Stimulated activated CD4-positive, alpha-beta T cell treated with anti-CD3 and anti-CD28 coated beads, Interleukin-4, amount 100 ng/mL, for 24 hours (primary cell): ENCODE data around the gene PSMD3.
"Not testable (repeated sequence)": the region's sequence is repeated elsewhere in the genome, so short reads cannot be mapped to it uniquely, and the experiment has no call there.

Experiments
- DNase-seq: peaks from one replicate; pipeline ENCODE4 v3.0.0-alpha.2; 2020

The PSMD3 gene

GRCh38 chr17:40000161-40000560 is 19.6 kb downstream of the PSMD3 start:
- no peak for DNase-seq

DNA sequence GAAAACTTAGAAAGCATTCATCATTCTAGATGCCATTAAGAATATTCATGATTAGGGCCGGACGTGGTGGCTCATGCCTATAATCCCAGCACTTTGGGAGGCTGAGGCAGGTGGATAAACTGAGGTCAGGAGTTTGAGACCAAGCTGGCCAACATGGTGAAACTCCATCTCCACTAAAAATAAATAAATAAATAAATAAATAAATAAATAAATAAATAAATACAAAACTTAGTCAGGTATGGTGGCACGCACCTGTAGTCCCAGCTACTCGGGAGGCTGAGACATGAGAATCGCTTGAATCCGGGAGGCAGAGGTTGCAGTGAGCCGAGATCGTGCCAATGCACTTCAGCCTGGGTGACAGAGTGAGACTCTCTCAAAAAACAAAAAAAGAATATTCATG is 20.7 kb downstream of the PSMD3 start:
- not testable (repeated sequence) for DNase-seq

DNA sequence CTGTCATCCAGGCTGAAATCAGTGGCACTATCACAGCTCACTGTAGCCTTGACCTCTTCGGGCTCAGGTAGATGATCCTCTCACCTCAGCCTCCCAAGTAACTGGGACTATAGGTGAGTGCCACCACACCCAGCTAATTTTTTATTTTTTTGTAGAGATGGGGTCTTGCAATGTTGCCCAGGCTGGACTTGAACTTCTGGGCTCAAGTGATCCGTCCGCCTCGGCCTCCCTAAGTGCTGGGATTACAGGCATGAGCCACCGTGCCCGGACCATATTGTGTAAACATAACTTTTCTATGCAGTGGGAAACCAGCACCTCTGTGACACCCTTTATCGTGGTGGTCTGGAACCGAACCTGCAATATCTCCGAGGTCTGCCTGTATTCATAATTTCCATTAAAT is 23.5 kb downstream of the PSMD3 start:
- no peak for DNase-seq

DNA sequence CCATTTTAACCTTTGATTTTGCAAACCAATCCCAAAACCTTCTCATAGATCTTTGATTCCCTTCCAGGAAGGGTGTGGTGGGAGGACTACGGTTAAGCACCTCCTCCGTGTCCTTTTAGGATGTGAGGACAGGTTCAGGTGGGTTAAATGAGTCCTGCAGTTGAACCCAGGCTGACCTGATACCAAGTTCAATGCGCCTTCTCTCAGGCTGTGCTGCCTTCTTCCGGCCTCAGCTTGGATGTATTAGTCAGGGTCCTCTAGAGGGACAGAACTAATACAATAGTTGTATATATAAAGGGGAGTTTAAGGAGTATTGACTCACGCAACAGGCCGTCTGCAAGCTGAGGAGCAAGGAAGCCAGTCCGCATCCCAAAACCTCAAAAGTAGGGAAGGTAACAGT is 24.1 kb downstream of the PSMD3 start:
- no peak for DNase-seq

DNA sequence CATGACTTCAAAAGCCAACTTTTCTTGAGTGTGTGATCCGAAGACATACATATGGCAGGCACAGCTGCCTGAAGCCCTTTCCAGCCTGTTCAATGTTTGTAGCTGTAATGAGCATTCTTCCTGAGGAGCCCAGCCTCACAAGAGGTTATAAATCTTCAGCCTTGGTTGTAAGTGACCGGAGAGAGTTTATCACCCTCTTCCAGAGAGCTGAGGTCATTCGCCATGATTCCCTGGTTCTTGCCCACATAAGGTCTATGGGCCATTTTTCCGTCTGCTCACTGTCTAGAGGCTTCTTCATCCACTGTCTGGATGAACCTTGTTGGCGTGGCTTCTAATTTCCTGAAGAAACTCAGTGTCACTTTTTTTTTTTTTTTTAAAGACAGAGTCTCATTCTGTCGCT is 24.9 kb downstream of the PSMD3 start:
- DNase-seq: no peak

DNA sequence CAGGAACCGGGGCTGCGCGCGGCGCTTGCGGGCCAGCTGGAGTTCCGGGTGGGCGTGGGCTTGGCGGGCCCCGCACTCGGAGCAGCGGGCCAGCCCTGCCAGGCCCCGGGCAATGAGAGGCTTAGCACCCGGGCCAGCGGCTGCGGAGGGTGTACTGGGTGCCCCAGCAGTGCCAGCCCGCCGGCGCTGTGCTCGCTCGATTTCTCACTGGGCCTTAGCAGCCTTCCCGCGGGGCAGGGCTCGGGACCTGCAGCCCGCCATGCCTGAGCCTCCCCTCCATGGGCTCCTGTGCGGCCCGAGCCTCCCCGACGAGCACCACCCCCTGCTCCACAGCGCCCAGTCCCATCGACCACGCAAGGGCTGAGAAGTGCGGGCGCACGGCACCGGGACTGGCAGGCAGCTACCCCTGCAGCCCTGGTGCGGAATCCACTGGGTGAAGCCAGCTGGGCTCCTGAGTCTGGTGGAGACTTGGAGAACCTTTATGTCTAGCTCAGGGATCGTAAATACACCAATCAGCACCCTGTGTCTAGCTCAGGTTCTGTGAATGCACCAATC is 30.4 kb downstream of the PSMD3 start:
- not testable (repeated sequence) for DNase-seq

GRCh38 chr17:40012017-40012647 is 31.5 kb downstream of the PSMD3 start:
- not testable (repeated sequence) for DNase-seq

- no peak for DNase-seq
Measured at GRCh38 chr17:40014375-40014980, 33.9 kb downstream of the PSMD3 start.

GRCh38 chr17:40015005-40015997 is 34.7 kb downstream of the PSMD3 start, which contains the start of gene CSF3:
TSS of gene CSF3 (plus strand) at chr17:40015440. CDS start at chr17:40015475, 35 bp downstream.
- no peak for DNase-seq

GRCh38 chr17:40015998-40016985 is 35.7 kb downstream of the PSMD3 start:
- no peak for DNase-seq

DNA sequence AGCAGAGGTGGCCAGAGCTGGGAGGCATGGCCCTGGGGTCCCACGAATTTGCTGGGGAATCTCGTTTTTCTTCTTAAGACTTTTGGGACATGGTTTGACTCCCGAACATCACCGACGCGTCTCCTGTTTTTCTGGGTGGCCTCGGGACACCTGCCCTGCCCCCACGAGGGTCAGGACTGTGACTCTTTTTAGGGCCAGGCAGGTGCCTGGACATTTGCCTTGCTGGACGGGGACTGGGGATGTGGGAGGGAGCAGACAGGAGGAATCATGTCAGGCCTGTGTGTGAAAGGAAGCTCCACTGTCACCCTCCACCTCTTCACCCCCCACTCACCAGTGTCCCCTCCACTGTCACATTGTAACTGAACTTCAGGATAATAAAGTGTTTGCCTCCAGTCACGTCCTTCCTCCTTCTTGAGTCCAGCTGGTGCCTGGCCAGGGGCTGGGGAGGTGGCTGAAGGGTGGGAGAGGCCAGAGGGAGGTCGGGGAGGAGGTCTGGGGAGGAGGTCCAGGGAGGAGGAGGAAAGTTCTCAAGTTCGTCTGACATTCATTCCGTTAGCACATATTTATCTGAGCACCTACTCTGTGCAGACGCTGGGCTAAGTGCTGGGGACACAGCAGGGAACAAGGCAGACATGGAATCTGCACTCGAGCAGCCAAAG is 36.9 kb downstream of the PSMD3 start:
- no peak for DNase-seq

DNA sequence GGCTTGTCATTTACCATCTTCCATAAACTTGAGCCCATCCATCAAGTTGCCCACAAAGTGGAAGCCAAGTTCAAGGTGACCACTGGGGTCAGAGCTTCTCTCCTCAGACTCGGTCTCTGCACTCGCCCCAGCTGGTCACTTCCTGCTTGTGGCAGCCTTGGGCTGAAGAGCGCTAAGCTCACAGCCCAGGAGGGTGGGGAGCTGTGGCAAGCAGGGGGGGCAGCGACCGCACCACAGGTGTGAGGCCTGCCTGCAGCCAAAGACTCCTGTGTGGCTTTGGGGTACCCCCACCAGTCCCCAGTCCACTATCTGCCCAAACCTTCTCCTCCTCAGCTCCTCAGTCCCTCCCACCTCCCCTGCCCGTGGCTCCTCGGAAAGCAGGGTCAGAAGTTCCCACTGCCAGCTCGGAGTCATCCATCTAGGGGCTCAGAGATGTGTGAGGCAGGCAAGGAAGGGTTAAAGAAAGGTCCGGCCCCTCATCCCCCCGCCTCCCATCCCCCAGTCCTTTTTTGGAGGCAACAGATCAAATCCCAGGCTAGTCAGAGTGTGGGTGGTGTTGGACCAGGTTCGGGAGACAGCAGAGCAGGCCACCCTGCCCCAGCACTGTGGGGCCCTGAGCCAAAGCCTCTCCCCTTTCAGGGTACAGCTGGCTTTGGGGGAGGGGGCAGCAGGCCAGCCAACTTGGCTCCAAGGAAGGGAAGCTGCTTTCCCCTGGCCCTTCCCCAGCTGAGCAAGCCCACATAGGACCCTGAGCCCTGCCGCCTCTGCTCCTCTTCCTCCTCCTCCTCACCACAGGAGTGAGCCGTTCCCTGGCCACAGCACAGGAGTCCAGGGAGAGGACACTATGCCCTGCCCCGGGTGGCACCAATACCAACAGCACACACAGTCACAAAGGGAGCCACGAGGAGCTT is 37.9 kb downstream of the PSMD3 start:
- no peak for DNase-seq

DNA sequence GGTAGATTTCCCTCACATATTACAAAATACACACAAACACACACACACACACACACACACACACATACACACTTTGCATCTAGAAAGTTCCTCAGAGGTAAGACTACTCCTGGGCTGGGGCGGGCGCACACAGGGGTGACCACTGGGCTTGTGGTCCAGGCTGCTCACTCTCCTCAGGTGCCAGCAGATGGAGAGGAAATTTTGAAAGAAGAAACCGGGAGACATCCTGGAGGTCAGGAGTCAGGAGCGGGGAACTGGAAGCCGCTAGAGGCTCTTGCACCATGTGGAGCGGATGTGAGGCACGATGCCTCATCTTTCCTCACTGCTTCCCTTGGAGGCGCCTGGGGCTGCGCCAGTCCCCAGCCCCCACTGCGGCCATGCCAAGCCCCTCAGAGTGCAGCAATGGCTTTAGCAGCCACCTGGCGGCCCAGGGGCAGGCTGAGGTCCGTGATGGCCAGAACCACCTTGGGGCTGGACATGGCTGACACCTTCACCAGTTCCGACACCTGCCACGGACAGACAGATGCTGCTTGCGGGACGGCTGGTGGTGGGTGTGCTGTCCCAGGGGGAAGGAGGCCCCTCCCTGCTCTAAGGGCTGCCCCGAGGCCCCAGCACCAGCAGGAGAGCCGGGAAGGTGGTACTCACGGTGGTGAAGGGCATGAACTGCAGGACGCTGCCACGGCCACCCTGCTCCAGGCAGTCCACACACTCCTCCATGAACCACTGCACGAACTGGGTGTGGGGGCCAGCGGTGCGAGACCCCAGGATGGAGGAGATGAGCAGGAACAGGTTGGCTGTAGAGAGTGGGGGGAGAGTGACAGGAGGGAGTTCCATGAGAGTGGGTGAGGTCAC is 38.8 kb downstream of the PSMD3 start:
- DNase-seq: no peak

DNA sequence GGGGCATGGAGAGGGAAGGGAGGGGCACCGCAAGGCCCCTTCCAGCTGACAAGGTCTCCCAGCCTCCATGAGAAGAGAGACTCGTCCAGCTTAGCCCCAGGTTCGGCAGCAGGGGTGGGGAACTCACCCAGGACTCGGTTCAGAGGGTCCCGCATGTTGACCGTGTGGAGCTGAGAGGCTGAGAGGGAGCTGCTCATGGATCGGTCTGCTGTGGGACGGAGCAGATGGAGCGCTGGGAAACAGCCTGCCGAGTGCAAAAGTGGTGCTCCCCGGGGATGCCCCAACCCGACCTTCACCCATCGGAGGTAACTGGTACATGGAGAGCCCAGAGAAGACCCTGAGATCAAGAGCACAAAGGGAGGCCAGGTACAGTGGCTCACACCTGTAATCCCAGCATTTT is 39.5 kb downstream of the PSMD3 start:
- DNase-seq: no peak

GRCh38 chr17:40021451-40021971 is 40.9 kb downstream of the PSMD3 start:
- DNase-seq: no peak

- no peak for DNase-seq
Measured at GRCh38 chr17:40022497-40022896, 41.9 kb downstream of the PSMD3 start.

- no peak for DNase-seq
Measured at GRCh38 chr17:40022961-40023541, 42.4 kb downstream of the PSMD3 start.

DNA sequence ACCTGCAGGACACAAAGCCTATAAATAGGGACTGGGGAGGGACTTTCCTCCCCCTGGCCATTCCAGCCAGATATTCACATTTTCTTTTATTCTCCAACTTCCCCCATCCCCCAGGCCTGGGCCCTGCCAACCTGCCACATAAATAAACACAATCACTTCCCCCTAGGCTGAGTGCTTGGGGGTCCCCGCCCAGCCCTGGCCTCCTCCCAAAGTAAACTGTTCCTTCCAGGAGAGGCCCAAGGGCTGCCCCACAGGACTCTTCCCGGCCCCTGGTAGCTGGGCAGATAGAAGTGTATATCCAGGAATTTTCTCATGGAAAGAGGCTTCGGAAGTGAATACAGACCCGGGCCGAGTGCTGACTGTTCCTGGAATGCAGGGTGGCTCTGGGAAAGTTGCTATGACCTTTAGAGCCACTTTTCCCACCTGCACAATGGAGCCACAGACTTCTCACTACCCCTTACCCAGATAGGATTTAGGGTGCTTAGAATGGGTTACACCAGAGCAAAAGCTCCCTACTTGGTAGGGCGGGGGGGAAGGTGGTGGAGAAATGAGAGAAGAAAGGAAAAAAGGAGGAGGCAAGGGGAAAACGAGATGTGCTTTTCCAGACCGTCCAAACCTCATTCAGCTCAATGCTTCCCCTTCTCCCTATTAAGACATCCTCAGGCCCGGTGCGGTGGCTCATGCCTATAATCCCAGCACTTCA is 43.1 kb downstream of the PSMD3 start:
- DNase-seq: no peak
